Neural cell (in vitro differentiated cells): ENCODE measurements around the gene PALM3.

ENCODE experiments used
- CTCF ChIP-seq: fragments of 450-650 bp; IDR thresholded peaks from 2 replicates; pipeline ENCODE4 v1.5.1; 2014; ENCODE audit warnings: antibody characterized with exemption, mild to moderate bottlenecking, moderate library complexity; ENCODE audit not compliant: poor library complexity, severe bottlenecking
- EZH2 ChIP-seq: fragments of 200-600, 300-800 bp; shearing (Covaris generic), sonication (generic); IDR thresholded peaks from 2 replicates; pipeline ENCODE4 v1.6.1; 2014; ENCODE audit warnings: antibody characterized with exemption, low read length, borderline replicate concordance, mild to moderate bottlenecking; ENCODE audit not compliant: insufficient read depth, poor library complexity, severe bottlenecking
- MXI1 ChIP-seq: fragments of 450-650 bp; conservative IDR thresholded peaks from 2 replicates; pipeline ENCODE4 v1.6.1; 2014; ENCODE audit warnings: antibody characterized with exemption, mild to moderate bottlenecking; ENCODE audit not compliant: poor library complexity, severe bottlenecking
- POLR2AphosphoS5 ChIP-seq: IDR thresholded peaks from 2 replicates; pipeline ENCODE4 v1.6.1; 2012
- RAD21 ChIP-seq: fragments of 450-650 bp; conservative IDR thresholded peaks from 2 replicates; pipeline ENCODE4 v1.6.1; 2014; ENCODE audit warnings: antibody characterized with exemption, mild to moderate bottlenecking, moderate library complexity
- TAF1 ChIP-seq: IDR thresholded peaks from 2 replicates; pipeline ENCODE4 v1.6.1; 2012; ENCODE audit warnings: low read depth
- TF ChIP-seq, protein P1 (sequence below): IDR thresholded peaks from 2 replicates; pipeline ENCODE4 v1.6.1; 2012; ENCODE audit warnings: borderline replicate concordance

DNA sequence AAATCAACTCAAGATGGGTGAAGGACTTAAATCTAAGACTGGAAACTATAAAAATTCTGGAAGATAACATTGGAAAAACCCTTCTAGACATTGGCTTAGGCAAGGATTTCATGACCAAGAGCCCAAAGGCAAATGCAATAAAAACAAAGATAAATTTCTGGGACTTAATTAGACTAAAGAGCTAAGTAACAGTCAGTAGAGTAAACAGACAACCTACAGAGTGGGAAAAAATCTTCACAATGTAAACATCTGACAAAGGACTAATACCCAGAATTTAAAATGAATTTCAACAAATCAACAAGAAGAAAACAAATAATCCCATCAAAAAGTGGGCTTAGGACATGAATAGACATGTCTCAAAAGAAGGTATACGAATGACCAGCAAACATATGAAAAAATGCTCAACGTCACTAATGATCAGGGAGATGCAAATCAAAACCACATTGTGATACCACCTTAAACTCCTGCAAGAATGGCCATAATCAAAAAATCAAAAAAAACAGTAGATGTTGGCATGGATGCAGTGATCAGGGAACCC is 49.4 kb downstream of the PALM3 start:
- TF ChIP-seq EZH2 (no peak), MXI1 (no peak), CTCF (no peak), TAF1 (no peak), RAD21 (no peak), POLR2AphosphoS5 (no peak)
- TF ChIP-seq, protein P1, sequence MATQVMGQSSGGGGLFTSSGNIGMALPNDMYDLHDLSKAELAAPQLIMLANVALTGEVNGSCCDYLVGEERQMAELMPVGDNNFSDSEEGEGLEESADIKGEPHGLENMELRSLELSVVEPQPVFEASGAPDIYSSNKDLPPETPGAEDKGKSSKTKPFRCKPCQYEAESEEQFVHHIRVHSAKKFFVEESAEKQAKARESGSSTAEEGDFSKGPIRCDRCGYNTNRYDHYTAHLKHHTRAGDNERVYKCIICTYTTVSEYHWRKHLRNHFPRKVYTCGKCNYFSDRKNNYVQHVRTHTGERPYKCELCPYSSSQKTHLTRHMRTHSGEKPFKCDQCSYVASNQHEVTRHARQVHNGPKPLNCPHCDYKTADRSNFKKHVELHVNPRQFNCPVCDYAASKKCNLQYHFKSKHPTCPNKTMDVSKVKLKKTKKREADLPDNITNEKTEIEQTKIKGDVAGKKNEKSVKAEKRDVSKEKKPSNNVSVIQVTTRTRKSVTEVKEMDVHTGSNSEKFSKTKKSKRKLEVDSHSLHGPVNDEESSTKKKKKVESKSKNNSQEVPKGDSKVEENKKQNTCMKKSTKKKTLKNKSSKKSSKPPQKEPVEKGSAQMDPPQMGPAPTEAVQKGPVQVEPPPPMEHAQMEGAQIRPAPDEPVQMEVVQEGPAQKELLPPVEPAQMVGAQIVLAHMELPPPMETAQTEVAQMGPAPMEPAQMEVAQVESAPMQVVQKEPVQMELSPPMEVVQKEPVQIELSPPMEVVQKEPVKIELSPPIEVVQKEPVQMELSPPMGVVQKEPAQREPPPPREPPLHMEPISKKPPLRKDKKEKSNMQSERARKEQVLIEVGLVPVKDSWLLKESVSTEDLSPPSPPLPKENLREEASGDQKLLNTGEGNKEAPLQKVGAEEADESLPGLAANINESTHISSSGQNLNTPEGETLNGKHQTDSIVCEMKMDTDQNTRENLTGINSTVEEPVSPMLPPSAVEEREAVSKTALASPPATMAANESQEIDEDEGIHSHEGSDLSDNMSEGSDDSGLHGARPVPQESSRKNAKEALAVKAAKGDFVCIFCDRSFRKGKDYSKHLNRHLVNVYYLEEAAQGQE = no peak
